Measurements from ENCODE around the gene CIROP. TPM values are rescaled to one million over a fixed set of nuclear protein-coding genes. Genes with fewer than 3 reads are reported as not detected.

Gene CIROP
- total RNA-seq, 1 experiment from 2014 or later: not detected

DNA sequence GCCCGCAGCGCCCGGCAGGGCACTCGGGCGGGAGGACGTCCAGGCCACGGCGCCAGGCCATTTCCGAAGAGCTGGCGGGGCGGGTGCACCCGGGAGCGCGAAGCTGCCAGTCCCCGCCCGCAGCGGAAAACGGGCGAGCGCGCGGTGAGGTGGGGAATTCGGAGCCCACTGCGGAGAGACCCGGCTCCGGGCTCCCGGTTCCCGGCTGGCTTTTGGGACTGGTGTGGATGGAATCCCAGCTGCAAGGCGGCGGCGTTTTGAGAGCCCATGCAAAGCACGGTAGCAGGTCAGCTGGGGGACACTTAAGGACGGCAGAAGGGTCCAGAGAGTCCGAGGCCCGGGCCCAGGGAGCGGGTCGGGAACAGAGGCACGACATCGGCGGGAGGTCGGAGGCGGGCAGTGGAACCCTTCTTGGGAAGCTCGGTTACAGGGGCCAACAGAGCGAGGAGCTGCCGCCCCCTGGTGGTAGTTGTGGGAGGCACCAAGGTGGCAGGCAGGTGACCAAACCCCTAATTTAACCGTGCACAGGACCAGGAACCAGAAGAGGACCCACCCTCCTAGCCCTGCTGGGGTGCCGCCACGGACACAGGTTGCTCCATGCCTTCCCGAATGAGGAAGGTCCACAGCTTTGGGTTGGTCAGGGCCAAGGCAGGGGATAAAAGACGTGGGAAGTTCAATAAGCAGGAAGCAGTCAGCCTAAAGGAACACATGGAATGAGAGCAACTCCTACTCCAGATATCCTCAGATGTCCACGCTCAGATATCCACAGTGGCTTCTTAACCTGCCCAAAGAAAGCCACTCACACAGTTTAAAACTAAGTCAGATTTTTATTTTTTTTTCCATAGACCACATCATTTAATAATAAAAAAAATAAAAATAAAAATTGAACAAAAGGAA, 46.8 kb downstream of the CIROP start:
- H3K4me2 ChIP-seq: peak overlapping the region; percentile 90
- H2AFZ ChIP-seq: peak overlapping the region; percentile 58; the same call in 1 of the 2 replicates
- ChIA-PET CTCF (interaction anchor here (0.5 to 1.2 kb wide), 11 partner anchors 11 to 1070 kb away, joined by 3 to 7 read pairs (median 5); partner anchors contain the start of genes AJUBA and HAUS4), POLR2A (ENCODE audit: unreplicated experiment) (interaction anchor here (0.6 to 1.0 kb wide), 2 partner anchors 37 to 101 kb away, joined by 4 read pairs; partner anchors contain the start of genes ACIN1 and HAUS4)
- no peaks in the 10 kb centered on the region for H3K79me2 ChIP-seq (ENCODE audit: low read depth)
- H3K9me3 ChIP-seq (ENCODE audit: insufficient read depth, low read depth): no peaks in the 10 kb centered on the region
- peaks cover 25% of the 10 kb centered on the region for H3K4me1 ChIP-seq (replicated peaks; ENCODE audit: insufficient read depth)
- no peaks in the 10 kb centered on the region for H3K9me2 ChIP-seq (ENCODE audit: insufficient read depth)
- peak overlapping the region; percentile 64; the same call in 1 of the 2 replicates for H3K4me3 ChIP-seq
- H4K20me1 ChIP-seq (ENCODE audit: insufficient read depth): 0 out of 2 replicates have a peak, but pooled peaks cover 3% of the 10 kb centered on the region
- H3K27ac ChIP-seq: no peak overlapping the region
- peaks cover 50% of the 10 kb centered on the region for H3F3A ChIP-seq (ENCODE audit: insufficient read depth, low read depth)
- no peaks in the 10 kb centered on the region for H3K27me3 ChIP-seq (ENCODE audit: insufficient read depth, low read depth)
- BruUV-seq (replicated peaks): TSS peak; percentile 17
- H3K36me3 ChIP-seq (ENCODE audit: low read depth): peaks cover 14% of the 10 kb centered on the region; the same call in 1 of the 2 replicates
- intact Hi-C loops (cut with micrococcal nuclease; ENCODE audit: unreplicated experiment): loop anchor here (1.0 to 5.0 kb wide), 4 partner anchors 72 to 1141 kb away; partner anchors contain the start of gene PRMT5
- TF ChIP-seq, protein P1, sequence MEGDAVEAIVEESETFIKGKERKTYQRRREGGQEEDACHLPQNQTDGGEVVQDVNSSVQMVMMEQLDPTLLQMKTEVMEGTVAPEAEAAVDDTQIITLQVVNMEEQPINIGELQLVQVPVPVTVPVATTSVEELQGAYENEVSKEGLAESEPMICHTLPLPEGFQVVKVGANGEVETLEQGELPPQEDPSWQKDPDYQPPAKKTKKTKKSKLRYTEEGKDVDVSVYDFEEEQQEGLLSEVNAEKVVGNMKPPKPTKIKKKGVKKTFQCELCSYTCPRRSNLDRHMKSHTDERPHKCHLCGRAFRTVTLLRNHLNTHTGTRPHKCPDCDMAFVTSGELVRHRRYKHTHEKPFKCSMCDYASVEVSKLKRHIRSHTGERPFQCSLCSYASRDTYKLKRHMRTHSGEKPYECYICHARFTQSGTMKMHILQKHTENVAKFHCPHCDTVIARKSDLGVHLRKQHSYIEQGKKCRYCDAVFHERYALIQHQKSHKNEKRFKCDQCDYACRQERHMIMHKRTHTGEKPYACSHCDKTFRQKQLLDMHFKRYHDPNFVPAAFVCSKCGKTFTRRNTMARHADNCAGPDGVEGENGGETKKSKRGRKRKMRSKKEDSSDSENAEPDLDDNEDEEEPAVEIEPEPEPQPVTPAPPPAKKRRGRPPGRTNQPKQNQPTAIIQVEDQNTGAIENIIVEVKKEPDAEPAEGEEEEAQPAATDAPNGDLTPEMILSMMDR (conservative IDR thresholded peaks at IDR 0.05): peak; percentile 82
- TF ChIP-seq EZH2 (IDR thresholded peaks at IDR 0.05; ENCODE audit: low read depth): no peak
- DNase-seq: peak; percentile 59 to 86

DNA sequence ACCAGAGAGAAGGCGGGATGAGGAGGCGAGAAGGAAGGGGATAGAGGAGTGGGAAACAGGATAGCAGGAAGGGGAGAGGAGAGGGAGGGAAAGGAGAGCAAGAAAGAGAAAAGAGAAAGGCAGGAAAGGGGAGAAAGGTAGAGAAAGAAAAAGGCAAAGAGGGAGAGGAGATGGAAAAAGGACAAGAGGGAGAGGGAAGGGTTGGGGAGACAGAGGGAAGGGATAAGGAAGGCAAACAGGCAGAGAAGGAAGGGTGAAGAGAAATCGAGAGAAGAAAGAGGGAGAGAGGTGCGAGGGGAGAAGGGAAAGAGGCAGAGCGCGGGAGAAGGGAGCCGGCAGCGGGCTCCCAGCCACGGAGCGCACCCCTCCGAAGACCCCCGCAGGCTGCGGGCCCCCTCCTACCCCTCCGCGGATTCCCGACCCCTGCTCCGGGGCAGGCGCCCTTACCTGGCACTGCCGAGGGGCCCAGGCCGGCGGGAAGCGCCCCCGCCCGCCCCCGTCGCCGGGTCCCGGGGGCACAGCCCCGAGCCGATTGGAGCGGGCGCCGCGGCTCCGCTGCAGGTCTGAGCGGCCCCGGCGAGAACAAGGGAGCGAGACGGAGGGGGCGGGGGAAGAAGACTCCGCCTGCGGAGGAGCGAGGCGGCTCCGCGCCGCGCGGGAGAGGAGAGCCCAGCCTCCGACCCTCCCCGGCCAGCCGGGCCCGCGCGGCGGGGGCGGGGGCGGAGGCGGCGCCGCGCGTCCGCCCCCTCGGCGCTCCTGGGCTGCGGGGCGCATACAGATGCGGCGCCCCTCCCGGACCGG, 47.6 kb downstream of the CIROP start, which contains the start of gene CDH24:
CDH24 (minus strand) TSS at position 565 of the 801 bp plus-strand sequence. CDS start 1,787 bp downstream, outside the sequence.
- CTCF ChIA-PET: interaction anchor here (0.5 to 1.2 kb wide), 8 partner anchors 11 to 1069 kb away, joined by 3 to 6 read pairs (median 4); partner anchors contain the start of genes AJUBA and HAUS4
- Histone ChIP-seq H3K4me3 (peak within 1 kb of the TSS; percentile 64), H3K27me3 (ENCODE audit: insufficient read depth, low read depth) (no peaks in the 10 kb centered on the region), H3K4me2 (peak within 1 kb of the TSS; percentile 90), H3K36me3 (ENCODE audit: low read depth) (0 out of 2 replicates have a peak, but pooled peaks cover 9% of the 10 kb centered on the region), H3K4me1 (replicated peaks; ENCODE audit: insufficient read depth) (peaks cover 17% of the 10 kb centered on the region), H2AFZ (peak within 1 kb of the TSS; percentile 58), H3F3A (ENCODE audit: insufficient read depth, low read depth) (peaks cover 42% of the 10 kb centered on the region), H3K79me2 (ENCODE audit: low read depth) (no peaks in the 10 kb centered on the region), H3K9me2 (ENCODE audit: insufficient read depth) (no peaks in the 10 kb centered on the region), H3K9me3 (ENCODE audit: insufficient read depth, low read depth) (no peaks in the 10 kb centered on the region), H3K27ac (no peak within 1 kb of the TSS), H4K20me1 (ENCODE audit: insufficient read depth) (no peaks in the 10 kb centered on the region)
- POLR2A ChIA-PET (ENCODE audit: unreplicated experiment): interaction anchor here (1.0 kb wide), 1 partner anchor 38 kb away, joined by 4 read pairs; the partner anchor contains the start of gene ACIN1
- TF ChIP-seq, protein P1 (conservative IDR thresholded peaks at IDR 0.05): no peak
- TF ChIP-seq EZH2 (IDR thresholded peaks at IDR 0.05; ENCODE audit: low read depth): no peak
- BruUV-seq (replicated peaks): no TSS peak
- DNase-seq: peak; percentile 40 to 78
- intact Hi-C loops (cut with micrococcal nuclease; ENCODE audit: unreplicated experiment): loop anchor here (2.0 to 5.0 kb wide), 3 partner anchors 130 to 1140 kb away; partner anchors contain the start of gene PRMT5
